ENCODE measurements around the gene TRPV4. TPM values are rescaled to one million over a fixed set of nuclear protein-coding genes. Genes with fewer than 3 reads are reported as not detected.
A peak's percentile ranks its signal among the peaks of the same experiment; 100 is the strongest.

TRPV4 gene
- total and polyA plus RNA-seq, 9 of the 15 experiments (the other 6 are each of a cell fraction or from before 2014, with no cell fraction given) = 0.13 TPM; not detected in 8

- no peak for ATAC-seq
- Histone ChIP-seq H3K9me3 (replicated peaks; ENCODE audit: control insufficient read depth, insufficient read depth, low read depth, low read length) (no peaks in the 10 kb centered on the region), H3K4me1 (replicated peaks in 1 of 2; ENCODE audit: control insufficient read depth in 2 of 2, insufficient read depth in 2 of 2, low read length in 2 of 2) (peaks cover 0 to 8% of the 10 kb centered on the region in 2 experiments; a peak in 1 of 5 replicates), H2AFZ (ENCODE audit: low read depth, low read length) (no peak overlapping the region), H3K4me3 (no peak overlapping the region), H3K9me1 (ENCODE audit: control insufficient read depth, insufficient read depth, low read length) (no peaks in the 10 kb centered on the region), H3K36me3 (ENCODE audit: control insufficient read depth, insufficient read depth, low read length) (no peaks in the 10 kb centered on the region), H3K79me2 (ENCODE audit: control insufficient read depth, insufficient read depth, low read length) (no peaks in the 10 kb centered on the region), H3K27me3 (ENCODE audit: control insufficient read depth in 2 of 2, insufficient read depth in 2 of 2, low read length in 2 of 2) (peaks cover 20 to 43% of the 10 kb centered on the region in 2 experiments; a peak in 4 of 5 replicates), H3K27ac (ENCODE audit: extremely low read depth, low read depth, low read length) (no peak overlapping the region), H4K20me1 (replicated peaks; ENCODE audit: control insufficient read depth, insufficient read depth, low read length) (no peaks in the 10 kb centered on the region), H3K9ac (ENCODE audit: insufficient read depth in 1 of 2, low read depth in 2 of 2, low read length in 2 of 2) (no peak overlapping the region), H3K4me2 (ENCODE audit: insufficient read depth, low read length) (no peak overlapping the region)
- in situ Hi-C loops (cut with MboI) (no loop called here), intact Hi-C loops (cut with micrococcal nuclease) (no loop called here)
- ChIA-PET CTCF (ENCODE audit: low intra/inter-chr PET ratio) (no interaction called here), POLR2A (no interaction called here)
- FAIRE-seq = no peak
- 6% methylated on average over 4 of the region's 4 CpGs for WGBS (ENCODE audit: insufficient coverage, low coverage, missing lambda C conversion rate)
- BruUV-seq (replicated peaks) = no TSS peak
- DNase-seq (ENCODE audit: extremely low read depth in 1 of 4, low spot score in 3 of 4) = no peak
- TF ChIP-seq KDM1A (IDR thresholded peaks at IDR 0.05) (peak; percentile 36 to 49; a peak in 2 of 4 replicates), USF2 (CRISPR knock-in tag; IDR thresholded peaks at IDR 0.05) (no peak), RBM25 (IDR thresholded peaks at IDR 0.05; ENCODE audit: low read depth, low read length, severe bottlenecking) (peak; percentile 85), BCLAF1 (IDR thresholded peaks at IDR 0.05; ENCODE audit: borderline replicate concordance in 1 of 2, control insufficient read depth in 1 of 2, low read depth in 2 of 2, low read length in 1 of 2) (no peak), ZNF511 (CRISPR knock-in tag; IDR thresholded peaks at IDR 0.05) (no peak), BCOR (IDR thresholded peaks at IDR 0.05) (peak; percentile 72; the same call in 1 of the 2 replicates), NEUROD1 (IDR thresholded peaks at IDR 0.05; ENCODE audit: borderline replicate concordance, low read depth, low read length, partially characterized antibody) (no peak), MEIS2 (IDR thresholded peaks at IDR 0.05; ENCODE audit: partially characterized antibody) (no peak), ZKSCAN1 (IDR thresholded peaks at IDR 0.05; ENCODE audit: low read depth, low read length) (peak; percentile 31; the same call in 1 of the 2 replicates), U2AF1 (optimal IDR thresholded peaks at IDR 0.05; ENCODE audit: low read depth, low read length) (no peak), SMARCA5 (IDR thresholded peaks at IDR 0.05) (peak; percentile 49; the same call in 1 of the 2 replicates), ADNP (tag; IDR thresholded peaks at IDR 0.05) (peak; percentile 77), PTBP1 (IDR thresholded peaks at IDR 0.05; ENCODE audit: low read depth, low read length) (peak; percentile 65; the same call in 1 of the 2 replicates), ATF1 (CRISPR knock-in tag; IDR thresholded peaks at IDR 0.05) (no peak), ATF1 (tag; IDR thresholded peaks at IDR 0.05) (no peak), ATF6 (CRISPR knock-in tag; IDR thresholded peaks at IDR 0.05) (no peak)
These were observed 2.6 kb upstream of the TRPV4 start for GRCh38 chr12:109835827-109836226.
